HG03575 (cell line): ENCODE results near the gene EPHA5.

Experiments
- ATAC-seq: cut with Tn5 transposase; IDR thresholded peaks from one replicate; pipeline ENCODE4 v1.9.1; 2021; ENCODE audit not compliant: unreplicated experiment, insufficient number of reproducible peaks, low FRiP score; ENCODE audit errors: extremely low read depth

EPHA5 gene

DNA sequence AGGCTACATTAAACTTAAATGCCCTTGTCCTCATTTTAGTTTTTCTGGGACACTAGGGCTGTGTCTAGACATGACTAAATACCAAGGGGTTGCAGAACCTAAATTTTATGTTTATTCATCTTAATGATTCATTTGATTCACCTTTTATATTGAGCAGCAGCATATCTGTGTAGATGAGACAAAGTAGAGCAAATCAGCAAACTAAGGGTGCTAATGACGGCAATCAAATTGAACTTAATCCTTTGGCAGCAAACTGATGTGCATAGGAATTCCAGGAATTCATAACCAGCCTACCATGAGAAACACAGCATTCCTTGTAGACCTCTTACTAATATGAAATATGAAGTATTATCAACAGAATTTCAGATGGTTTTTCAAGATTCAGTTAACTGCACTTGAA is 25.1 kb downstream of the EPHA5 start:
- no peak for ATAC-seq

DNA sequence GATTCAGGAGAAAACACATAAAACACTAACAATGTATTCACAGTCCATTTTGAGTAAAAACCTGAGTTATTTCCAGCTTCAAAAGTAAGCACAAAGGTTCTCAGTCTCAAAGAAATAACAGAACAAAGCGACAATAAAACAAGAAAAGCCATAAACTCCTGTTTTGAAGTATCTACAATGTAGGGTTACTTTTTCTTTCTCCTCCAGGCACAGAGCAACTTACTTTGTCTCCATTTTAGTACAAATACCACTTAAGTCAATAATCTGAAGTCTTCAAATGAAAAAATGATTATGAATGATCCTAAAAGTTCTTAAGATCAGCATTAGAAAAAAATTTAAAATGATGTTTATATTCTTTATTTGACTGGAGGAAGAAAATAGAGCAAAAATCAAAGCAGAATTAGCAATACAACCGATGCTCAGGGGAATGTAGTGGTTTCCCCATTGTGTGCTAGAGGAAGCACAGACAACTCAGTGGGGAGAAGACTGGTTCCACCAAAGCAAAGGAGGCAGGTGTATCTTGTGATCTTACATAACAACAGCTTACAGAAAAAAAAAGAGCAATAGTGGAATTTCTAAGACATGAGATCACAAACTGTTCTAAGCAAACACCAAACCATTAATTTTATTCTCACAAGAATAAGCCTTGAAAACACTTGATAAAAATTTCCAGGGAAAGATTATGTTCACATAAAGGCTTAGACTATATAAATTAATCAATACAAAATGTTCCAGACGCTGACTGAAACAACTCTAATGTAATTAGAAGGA is 35.1 kb downstream of the EPHA5 start:
- ATAC-seq = no peak

DNA sequence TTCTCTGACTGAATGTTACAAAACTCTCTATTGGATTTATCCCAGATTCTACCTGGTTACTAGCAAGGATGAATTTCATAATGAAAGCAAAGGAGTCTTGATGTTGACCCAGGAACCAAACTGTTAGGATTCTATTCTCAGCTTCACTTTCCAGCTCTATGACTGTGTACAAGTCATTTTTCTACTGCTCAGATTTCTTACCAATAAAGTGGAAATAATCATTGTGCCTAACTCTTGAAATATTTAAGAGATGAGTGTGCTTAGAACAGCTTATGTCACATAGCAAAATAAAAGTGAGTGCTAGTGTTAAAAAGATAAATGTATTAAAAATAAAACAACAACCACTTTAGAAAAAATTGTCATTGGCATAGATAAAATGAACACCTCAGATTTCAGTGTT is 45.6 kb downstream of the EPHA5 start:
- no peak for ATAC-seq

DNA sequence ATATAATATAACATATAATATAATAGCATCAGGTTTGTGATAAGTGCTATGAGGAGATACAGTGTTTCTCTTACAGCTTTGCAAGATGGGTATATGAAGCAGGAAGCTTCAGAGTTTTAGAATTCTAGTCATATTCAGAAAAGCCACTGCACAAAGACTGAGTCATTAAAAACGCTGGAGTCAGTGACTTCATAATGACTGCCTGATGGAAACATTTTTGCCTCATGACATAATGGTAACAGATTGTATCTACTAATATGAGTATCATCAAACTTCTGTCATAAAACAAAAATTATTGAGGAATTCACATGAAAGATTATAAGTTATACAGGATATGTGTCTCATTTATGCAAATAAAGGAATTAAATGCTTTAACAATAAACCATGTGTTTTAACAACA is 46.8 kb downstream of the EPHA5 start:
- no peak for ATAC-seq

DNA sequence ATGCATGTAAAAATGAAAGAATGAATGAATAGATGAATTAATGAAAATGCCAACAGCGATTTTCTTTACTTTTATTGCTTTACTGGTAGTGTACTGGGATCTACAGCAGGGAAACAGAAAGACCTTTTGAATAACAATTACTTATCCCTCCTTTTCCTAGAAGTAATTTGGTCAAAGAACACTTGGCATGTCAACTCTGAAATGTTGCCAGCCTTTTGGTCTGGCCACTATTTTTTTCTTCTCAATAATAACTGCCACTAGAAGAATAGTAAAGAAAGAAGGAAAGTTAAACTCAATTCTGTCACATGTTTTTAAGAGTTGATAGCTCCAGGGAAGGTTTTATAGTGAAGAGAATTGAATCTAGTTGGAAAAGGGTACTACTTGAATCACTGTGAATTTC is 52.9 kb downstream of the EPHA5 start:
- ATAC-seq = no peak

DNA sequence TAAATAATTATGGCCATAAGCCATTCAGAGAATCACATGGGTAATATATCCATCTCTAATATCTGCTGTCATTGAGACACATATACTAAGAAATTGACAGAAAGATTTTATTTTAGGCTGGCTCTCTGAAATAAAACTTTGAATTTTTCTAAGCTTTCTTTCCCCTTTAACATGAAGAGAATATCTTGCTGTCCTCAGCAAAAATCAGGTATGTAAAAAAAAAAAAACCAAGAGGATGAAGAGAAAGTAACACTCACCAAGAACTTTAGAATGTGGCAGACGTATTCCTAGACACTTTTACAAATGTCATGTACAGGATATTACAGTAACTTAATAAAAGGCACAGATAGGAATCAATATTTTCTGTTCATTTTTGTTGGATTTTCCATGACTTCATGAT is 65.8 kb downstream of the EPHA5 start:
- no peak for ATAC-seq

DNA sequence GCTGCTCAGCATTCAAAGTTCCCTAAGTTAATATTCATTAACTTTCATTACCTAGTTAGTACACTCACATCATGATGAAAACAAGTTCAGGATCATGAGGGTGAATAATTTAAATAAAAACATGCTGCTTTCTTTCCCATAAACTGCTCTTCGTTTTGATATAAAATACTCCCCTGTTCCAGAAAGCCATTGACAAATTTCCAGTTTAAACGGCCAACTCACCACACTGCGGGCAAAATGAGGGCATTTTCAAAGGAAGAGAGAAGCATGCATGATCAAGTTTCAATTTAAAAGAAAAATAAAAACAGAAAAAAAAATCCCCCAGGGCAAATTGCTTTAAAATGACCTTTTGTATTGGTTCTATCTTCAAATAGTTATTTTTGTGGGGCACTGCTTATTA is 69.6 kb downstream of the EPHA5 start:
- no peak for ATAC-seq

DNA sequence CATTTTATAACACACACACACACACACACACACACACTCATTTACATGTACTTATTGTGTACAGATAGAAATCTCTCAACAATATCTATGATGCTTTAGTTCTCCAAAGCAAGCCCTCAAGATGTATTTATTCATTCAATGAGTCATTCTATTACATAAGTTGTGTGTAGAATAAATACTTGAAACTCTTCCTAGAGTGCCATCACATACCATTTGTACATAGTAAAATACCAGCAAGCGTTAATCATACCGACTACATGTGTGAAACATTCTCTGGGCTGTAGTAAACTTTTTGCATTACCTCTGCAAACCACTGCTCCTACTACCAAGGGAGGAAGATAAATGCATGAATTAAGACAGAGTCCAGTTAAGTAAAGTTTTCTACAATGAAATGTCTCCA is 70.9 kb downstream of the EPHA5 start:
- no peak for ATAC-seq

DNA sequence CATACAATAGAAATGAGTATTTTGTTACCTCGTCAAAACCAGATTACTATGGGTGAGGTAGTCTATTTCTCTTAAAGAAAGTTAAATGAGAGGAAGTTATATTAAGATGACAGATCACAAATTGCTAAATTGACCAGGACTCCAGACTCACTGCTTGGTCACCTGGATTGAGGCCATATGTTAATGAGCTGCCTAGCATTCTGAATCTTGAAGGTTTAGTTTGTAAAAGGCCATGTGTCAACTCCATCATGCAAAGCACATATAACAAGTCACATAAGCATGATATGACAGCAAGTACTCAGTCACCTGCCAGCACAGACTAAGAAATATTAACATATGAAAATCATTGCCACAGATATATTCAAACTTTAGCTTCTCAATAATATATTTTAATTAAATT is 72.6 kb downstream of the EPHA5 start:
- no peak for ATAC-seq

DNA sequence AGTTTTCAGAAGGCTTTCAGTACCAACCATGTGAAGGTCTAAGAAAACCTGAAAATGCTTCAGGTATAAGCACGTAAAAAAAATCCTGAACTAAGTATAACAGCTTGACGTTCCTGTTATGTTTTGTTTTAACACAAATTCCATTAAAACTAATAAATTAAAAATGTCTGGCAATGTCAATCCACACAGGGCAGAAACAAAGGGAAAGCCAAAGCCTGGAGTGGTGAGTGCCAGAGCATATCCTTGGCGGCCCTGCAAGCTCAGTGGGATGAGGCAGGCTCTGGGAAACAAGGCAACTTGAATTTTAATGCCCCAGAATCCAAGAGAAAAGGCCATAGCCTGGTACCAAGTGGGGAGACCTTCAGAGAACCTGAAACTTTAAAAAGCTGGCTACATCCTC is 78.2 kb downstream of the EPHA5 start:
- ATAC-seq = no peak

DNA sequence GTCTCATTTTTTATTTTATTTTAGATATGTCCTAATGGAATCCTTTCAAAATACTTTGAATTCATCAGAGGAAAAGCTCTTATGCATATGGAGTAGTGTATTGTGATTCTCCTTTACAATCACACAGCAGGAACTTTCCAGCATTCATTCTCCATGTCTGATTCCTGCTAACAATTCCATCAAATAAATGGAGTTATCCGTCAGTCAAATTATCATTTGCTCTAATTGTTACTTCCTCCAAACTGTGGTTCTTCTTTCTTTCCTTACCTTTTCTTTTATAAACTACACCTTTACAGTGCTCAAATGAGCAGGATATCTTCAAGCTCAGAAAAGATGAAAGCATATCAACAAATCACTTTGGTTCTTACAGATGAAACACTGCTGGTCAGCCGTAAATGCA is 80.4 kb downstream of the EPHA5 start:
- ATAC-seq = no peak

DNA sequence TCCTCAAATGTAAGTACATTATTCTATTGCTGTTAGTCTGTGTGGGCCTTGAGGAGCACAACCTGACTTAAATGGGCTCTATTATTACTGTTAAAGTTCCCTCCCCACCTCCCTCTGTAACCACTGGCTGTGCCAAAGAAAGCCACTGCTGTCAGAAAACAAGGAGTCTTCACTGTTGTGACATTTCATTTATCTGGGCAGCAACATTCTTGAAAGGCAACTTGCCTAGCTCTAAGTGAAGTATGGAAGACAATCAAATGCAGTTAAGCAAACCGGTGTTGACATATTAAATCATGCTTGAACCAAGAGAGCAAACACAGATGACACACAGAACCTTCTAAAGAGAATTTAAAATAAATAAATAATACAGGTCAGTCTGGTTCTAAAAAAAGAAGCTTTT is 81.0 kb downstream of the EPHA5 start:
- ATAC-seq = no peak

DNA sequence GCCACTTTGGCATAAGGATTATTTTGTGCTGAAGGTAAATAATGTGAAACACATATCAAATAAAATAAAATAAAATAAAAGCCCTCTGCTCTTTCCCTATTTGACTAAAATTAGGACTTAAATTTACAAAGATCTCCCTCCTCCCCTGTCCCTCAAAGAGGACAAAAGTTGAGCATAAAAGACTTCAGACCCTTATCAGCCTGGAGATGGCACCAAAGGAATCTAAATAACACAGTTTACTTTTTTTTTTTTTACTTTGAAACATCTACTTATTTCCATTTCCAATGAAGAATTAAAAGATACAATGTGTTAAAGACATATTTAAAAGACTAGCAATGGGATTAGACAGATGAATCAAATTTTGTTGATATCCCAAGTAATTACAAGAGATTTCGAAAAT is 89.7 kb downstream of the EPHA5 start:
- ATAC-seq = no peak

DNA sequence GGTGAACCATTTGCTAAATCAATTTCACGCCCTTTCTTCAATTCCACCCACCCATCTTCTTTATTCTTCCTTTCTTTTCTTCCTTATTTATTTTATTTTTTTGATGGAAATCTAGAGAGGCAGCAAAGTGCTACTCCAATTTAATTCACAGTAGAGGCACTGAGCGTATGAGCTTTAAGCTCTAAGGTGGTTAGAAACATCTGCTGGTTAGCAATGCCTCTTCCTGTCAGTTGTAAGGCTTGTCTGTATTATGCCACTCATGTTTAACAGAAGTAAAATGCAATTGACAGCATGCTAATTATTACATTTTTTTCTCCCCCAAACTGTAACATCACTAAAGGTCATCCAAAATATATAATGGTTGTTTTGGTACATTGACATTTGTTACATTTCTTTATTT is 103.8 kb downstream of the EPHA5 start:
- no peak for ATAC-seq

DNA sequence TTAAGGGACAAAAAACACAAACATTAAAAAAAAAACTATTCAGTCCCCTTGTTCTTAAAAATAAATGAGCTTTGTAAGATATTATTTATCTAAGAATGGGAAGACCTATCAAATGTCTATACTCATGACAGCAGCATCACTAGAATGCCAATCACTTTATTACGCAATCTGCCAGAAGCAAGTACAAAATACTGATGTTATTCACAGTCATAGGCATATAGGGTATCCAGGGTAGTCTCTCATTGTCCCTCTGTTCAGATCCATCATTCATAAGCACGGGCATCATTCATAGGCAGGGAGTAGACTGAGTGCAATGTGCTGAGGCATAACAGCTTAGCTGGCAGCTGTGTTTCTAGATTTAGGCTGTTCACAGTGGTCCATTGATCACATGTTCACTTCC is 109.1 kb downstream of the EPHA5 start:
- ATAC-seq = no peak

DNA sequence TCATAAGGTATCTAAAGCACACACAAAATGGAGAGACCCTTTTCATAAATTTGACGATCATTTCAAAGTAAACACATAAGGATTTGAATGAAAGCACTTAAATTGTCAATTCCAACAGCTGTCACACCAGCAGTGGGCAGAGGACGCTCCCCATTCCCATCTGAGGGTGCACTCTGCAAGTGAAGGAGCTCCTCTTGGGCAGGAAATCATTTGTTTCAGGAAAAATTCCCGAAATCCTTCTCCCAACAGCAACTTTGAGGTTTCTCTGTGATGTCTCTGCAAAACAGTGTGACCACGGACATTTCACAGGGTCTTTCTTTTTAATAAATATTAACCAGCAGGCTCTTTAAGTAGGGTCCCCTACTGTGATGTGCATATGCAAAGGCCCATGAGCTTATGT is 111.0 kb downstream of the EPHA5 start:
- no peak for ATAC-seq

DNA sequence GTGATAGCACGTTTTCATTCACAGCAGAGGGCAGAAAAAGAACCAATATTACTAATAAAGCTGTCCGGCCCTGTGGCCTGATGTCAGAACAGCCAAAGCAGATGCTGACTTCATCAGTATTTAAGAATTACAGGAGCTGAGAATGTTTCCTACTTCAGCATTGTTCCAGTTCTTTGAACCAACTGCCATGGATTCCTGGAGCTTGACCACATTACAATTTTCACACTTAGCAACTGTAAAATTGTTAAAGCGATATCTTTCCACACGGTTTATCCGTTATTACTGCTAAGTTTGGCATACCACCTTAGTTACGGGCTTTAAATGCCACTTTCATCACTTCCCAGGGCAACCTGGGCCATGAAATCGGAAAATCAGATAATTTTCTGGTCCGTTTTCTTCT is 118.2 kb downstream of the EPHA5 start:
- no peak for ATAC-seq

DNA sequence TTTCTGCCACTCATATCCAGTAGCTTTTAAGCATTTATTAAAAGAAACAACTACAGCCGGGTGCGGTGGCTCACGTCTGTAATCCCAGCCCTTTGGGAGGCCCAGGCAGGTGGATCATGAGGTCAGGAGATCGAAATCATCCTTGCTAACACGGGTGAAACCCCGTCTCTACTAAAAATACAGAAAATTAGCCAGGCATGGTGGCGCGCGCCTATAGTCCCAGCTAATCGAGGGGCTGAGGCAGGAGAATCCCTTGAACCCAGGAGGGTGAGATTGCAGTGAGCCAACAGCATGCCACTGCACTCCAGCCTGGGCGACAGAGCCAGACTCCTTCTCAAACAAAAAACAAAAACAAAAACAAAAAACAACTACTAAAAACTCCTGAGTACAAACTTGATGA is 119.8 kb downstream of the EPHA5 start:
- ATAC-seq = no peak

DNA sequence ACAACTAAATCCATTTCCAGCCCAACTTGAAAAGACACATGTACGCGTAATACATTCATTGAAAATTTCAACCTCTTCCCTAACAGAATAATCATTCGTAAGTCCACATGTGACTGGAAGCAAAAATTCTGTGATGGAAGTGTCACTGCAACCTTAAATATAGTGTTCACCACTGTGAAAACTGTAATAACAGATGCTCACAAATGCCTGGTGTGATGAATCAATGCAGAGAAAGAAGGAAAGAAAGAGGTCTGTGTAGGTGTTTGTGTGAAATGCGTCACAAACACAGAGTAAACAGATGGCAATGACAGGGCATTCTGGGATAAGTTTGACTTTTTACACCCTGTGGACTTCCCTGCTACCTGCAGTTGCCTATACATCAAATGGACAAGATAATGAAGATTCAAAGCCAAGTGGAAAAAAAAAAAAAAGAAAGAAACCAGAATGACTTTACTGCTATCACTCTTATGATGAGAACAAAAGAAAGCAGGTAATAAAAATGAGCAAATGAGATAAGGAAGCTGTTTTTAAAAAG is 123.3 kb downstream of the EPHA5 start:
- no peak for ATAC-seq

DNA sequence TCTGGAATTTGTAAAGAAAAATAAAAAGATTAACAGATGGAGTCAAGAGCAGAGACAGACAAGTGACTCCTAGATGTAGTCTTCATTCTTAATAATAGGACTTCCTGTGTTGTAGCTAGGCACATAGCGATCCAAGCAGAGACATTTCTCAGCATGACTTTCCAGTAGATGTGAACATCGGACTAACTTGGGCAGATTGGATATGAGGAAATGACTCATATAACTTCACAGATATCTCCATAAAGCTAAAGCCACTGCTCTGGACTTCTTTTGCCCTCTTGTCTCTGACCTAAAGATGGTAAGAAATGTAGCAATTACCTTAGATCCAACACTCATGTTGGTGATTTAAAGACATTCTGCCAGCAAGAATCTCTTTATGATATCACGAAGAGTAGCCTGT is 131.7 kb downstream of the EPHA5 start:
- ATAC-seq = no peak

DNA sequence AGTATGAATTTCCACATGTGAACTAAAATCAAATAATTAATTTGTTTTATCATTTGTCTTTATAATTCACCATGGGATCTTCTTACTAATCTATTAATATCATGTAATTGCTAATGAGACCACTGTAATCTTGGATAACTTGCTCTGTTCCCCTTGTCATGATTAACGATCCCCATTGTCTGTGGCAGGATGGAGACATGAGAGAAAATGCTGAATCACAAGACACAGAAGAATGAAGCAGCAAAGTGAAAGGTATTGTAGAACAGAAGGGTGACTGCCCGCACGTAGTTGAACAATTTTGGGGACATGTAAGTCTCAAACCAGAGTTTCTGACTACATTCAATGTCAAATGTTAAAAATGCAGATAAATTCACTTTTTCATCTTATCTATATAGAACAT is 135.2 kb downstream of the EPHA5 start:
- no peak for ATAC-seq
